DND-41 (cell line): ENCODE results near the gene STMN3.

Experiments used
- CTCF ChIP-seq: IDR thresholded peaks from 2 replicates; pipeline ENCODE4 v1.5.1; 2012; ENCODE audit warnings: borderline replicate concordance, low read length, moderate library complexity, mild to moderate bottlenecking; ENCODE audit not compliant: poor library complexity, severe bottlenecking; ENCODE audit errors: extremely low read depth
- EZH2 ChIP-seq: IDR thresholded peaks from 3 replicates; pipeline ENCODE4 v1.6.1; 2012; ENCODE audit warnings: borderline replicate concordance, low read depth, mild to moderate bottlenecking, moderate library complexity, low read length, inconsistent platforms; ENCODE audit not compliant: severe bottlenecking

- TF ChIP-seq CTCF = no peak
- no peak for TF ChIP-seq EZH2
Measured at GRCh38 chr20:63697357-63697867, 44.2 kb upstream of the STMN3 start.
